GM20431 (cell line): ENCODE data around the gene HLA-DPB1.
"Not testable (repeated sequence)": the region's sequence is repeated elsewhere in the genome, so short reads cannot be mapped to it uniquely, and the experiment has no call there.

Experiments
- in situ Hi-C: fragments of 300-500 bp; cut with MseI, MboI; formaldehyde crosslinking; loops from one replicate; pipeline ENCODE4 v1.15.0; 2020; ENCODE audit warnings: low sequenced_read_pairs; ENCODE audit not compliant: unreplicated experiment

Gene HLA-DPB1

DNA sequence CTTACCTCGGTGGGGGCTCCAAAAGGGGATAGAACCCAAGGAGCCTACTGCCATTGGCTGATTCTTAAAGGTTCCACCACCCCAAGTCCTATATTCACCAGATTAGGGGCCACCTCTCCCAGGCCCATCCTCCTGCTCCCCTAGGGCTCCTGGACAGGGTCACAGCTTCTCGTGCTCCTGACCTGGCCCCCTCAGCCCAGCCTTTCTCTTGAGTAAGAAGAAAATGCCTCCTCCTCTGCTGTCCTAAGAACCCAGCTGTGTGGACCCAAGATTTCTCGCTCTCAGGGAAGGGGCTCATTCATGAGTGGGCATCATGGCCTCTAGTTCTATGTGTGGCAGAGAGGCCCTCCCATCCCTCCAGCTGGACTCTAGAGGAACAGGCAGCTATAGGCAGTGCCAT lies 16.6 kb downstream of the HLA-DPB1 start:
- in situ Hi-C loops: no loop called here

DNA sequence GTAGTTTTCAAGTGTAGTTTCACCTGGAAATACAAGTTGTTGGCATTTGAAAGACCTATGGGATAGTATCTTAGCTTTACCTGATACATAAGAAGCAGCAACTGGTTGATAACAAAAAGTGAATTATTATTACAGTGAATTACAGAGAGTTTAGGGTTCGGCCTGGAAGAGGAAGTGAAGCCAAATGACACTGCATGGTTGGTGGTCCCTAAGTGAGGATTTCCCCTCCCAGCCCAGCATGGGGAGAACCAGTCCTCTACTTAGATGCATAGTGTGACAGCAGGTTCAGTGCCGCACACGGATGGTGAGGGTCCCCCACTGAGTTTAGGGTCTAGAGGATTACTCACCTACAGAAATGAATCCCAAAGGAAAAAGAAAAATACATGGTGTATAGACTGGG lies 18.1 kb downstream of the HLA-DPB1 start:
- in situ Hi-C loops: no loop called here

DNA sequence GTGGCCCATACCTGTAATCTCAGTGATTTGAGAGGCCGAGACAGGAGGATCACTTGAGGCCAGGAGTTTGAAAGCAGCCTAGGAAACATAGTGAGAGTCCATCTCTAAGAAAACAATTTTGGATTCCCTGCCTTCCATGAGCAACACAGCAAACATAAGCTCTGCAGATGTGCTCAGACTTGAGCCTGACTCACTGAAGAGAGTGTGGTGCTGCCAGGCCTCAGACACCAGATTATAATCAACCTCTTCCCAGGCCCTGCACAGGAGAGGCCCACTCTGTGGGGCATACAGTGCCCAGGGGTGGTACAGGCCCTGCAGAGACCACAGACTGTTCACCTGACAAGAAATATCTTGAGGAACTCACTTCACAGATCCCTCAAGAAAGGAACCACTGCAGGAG lies 19.9 kb downstream of the HLA-DPB1 start:
- in situ Hi-C loops: no loop called here

DNA sequence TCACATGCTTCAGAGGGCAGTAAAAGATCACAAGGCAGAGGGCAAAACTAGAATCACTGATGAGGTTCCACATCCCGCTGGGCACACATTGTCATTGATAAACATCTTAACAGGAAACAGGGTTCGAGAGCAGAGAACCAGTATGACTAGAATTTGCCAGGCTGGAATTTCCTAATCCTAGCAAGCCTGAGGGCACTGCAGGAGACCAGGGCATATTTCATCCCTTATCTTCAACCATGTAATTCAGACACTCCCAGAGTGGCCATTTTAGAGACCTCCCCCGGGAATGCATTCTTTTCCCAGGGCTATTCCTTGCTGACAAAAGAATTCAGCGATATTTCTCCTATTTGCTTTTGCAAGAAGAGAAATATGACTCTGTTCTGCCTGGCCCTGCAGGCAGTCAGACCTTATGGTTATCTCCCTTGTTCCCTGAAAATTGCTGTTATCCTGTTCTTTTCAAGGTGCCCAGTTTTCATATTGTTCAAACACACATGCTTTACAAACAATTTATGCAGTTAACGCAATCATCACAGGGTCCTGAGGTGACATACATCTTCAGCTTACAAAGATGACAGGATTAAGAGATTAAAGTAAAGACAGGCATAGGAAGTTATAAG lies 25.4 kb downstream of the HLA-DPB1 start:
- in situ Hi-C loops: not testable (repeated sequence)

DNA sequence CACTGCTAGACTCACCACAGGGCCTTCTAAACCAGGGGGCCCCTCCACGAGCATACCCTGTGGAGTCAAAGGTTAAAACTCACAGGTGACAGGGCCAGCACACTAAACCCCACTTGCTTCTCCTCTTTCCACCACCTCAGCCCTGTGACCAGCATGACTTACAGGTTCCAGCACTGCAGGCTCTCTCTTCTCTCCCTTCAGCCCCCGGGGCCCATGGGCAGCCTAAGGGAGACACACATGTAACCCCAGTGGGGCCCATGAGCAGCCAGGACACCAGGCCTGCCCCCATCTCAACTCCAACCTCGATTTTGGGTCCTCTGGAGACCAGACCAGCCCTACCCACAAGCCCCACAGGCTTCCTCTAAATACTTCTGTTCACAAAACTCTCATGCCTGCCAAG lies 28.0 kb downstream of the HLA-DPB1 start:
- in situ Hi-C loops: no loop called here

DNA sequence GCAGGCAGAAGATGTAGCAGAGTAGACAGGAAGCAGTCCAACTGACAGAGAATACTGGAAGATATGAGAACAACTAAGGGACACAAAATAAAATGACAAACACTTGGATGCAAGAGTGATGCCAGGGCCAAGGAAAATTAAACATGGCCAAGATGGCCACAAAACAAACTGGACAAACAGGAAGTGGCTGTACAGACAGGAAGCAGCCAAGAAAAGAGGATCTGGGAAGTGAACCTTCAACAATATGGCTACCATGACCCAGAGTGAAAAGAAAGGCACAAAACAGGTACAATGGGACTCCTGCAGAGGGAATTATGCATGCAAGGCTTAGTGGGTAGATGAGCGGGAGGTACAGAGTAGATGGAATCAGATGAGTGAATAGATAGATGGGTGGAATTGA lies 29.1 kb downstream of the HLA-DPB1 start:
- in situ Hi-C loops: no loop called here

DNA sequence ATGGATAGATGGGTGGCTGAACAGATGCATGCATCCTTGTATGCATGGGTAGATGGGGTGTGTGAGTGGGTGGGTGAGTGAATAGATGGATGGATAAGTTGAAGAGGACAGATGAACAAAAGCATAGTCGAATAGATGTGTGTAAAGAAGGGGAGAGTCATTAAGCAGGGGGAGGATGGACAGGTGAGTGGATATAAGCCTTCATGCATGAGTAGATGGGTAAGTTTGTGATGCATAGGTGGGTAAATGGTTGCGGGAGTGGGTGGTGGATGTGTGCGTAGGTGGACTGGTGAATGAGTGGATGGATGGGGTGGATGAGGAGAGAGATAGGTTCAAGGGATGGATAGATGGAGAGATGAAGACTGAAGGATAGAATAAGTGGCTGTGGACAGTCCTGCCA lies 29.6 kb downstream of the HLA-DPB1 start:
- in situ Hi-C loops: no loop called here

DNA sequence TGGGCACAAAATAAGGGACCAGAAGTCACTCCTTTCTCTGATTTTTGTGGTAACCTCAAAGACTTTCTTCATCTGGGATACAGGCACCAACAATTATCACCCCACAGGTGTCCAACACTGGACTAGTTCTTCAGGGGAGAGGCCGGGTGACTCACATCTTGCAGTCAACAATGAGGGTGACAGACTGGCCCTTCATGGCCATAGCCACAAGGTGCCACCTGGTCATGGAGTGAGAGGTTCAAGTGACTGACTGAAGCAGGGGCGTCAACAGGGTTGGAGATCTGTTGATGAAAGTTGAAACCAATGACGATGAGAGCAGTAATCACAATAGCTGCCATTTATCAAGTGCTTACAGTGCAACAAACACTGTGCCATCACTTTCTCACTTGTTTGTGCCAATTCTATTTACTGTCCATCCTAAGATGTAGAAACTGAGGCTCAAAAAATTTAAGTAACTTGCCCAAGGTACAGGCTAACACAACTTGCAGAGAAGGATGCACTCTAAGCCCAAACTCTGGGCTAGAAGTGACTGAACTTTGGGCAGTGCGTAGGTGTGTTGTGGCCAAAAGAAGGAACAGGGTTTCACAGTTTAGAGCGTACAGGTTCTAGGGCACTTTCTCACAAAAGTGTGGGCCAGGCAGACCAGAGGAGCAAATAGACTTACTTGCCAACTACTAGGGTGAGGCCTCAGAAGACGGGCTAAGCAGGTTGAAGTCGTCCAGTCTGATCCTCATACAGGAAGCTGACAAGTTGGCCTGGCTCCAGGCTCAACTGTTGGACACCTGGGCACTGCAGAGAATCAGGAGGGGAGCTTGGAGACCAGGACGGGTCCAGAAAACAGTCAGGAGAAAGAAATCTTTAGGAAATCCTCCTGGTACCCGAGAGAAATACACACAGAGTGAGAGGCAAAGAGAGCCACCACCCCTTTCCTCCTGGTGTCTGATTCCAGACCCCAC lies 30.4 kb downstream of the HLA-DPB1 start:
- in situ Hi-C loops: no loop called here

DNA sequence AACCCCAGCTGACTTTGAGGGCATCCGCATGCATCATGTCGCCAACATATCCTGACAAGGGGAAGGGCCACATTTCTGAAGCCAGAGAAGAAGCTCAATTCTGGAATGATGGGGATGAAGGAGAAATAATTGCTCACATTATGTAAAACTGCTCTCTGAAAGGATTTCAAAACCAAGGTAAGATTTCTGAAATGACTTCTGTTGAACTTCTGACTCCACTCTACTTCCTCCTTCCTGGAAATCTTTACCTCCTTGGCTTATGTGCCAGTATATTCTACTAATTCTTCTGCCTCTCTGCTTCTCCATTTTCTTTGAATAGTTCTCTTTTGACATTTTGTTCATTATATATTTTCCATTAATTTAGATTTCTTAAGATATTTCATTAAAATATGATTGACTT lies 31.9 kb downstream of the HLA-DPB1 start:
- in situ Hi-C loops: no loop called here

DNA sequence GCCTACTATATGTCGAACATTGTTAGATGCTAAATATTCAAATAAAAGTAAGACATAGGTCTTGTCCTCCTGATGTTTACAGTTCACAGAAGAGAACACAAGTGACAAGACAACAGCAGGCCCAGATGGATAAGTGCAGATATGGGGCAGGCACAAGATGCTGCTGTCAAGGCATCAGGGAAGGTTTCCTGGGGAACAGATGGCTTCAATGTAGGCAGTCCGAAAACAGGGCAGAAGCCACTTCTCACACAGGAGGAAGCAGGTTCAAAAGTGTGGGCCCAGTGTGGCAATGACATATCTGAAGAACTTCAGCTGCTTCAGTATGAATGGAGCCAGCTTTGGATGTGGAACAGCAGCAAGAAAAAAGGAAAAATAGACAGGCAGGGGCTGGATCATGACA lies 32.5 kb downstream of the HLA-DPB1 start:
- in situ Hi-C loops: no loop called here

DNA sequence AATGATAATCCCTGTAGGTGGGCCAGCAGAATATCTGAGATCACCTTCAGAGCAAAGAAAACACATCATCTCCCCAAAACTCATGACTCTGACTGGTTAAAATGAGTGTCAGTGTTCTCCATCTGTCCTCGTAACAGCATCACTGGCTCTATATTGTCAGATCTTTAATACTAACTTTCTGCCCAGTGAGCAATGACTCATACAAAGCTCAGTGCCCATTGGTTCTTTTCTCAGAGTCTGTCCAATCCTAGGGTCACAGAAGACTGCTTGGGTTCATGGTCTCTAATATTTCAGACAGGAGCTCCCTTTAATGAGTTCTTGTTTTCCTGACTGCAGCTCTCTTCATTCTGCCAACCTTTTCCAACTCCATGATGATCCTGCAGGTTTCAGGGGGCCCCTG lies 36.4 kb downstream of the HLA-DPB1 start:
- in situ Hi-C loops: no loop called here

DNA sequence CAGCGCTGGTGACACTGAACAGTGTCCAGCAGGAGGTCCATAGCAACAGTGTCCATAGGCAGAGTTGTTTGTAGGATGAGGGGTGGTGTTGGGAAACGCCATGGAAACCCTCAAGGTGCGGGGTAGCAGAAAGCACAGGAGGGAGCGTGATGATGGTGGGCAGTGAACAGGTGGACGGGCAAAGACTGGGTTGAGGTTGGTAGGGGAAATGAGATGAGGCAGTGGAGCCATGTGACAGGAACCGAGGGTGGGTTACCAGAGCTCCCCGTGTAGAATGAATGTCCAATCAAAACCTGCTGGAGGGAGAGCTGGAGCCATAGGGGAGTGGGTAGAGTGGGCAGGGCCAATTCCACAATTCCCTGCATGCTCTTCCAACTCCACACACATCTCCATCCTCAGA lies 38.0 kb downstream of the HLA-DPB1 start:
- in situ Hi-C loops: no loop called here

DNA sequence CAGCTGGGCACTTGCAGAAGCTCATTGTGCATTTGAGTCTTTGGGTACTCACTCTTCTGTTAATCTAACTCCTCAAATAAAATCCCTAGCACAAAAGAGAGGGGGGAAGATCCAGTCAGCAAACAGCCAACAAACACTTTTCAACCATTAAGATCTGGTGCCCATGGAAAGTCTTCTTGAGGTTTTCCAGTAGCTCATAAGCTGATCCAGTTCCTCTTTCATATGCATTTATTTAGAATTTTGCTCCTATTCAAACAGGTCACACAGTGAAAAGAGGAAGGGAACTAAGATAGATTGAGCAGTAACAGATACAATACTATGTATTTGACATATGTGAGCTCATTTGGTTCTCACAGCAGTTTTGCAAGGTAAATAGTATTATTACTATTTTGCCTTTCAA lies 38.6 kb downstream of the HLA-DPB1 start:
- in situ Hi-C loops: no loop called here

DNA sequence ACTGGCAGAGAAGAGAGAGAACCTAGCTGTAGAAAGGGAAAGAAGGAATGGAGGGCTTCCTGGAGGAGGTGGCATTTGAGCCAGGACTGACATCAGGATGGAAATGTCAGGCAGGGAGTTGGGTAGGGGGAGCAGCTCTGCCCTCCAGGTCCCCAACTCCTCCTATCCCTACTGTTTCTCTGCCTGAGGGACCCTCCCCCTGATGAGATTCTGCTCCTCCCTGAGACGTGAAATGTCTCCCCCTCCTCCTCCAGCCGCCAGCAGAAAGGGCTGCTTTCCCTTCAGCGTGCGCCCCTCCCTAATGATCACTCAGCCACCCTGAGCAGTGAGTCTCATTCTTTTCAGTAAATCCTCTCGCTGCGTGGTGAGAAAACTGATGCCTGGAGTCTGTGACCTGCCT lies 40.6 kb downstream of the HLA-DPB1 start:
- in situ Hi-C loops: no loop called here

DNA sequence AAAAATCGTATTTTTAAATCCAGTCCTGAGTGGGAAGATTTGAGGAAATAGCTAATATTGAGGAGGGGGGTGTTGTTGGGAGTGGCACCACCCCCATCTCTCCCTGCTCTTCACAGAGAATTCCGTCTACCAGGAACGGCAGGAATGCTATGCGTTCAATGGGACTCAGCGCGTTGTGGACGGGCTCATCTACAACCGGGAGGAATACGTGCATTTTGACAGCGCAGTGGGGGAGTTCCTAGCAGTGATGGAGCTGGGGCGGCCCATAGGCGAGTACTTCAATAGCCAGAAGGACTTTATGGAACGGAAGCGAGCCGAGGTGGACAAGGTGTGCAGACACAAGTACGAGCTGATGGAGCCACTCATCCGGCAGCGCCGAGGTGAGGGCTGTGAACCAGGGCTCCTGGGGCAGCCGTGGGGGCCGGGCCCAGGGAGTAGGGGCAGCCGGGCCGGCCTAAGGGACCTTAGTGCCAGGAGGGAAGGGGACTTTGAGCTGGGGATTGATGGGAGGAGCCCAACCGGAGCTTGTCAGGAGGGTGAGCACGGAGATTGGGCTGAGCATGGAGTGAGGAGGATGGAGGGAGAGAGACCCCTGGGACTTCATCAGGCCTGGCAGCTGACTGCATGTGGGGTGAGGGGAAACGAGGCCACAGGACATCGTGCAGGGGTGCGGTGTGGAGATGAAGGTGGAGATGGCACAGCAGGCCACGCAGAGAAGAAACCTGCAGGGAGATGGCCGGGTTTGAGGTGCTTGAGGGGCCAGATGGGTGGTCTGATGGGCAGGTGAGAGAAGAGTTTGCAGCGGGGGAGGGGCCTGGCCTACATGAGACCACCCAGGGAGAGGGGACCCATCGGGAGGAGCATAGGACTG lies 41.3 kb downstream of the HLA-DPB1 start:
- in situ Hi-C loops: no loop called here

DNA sequence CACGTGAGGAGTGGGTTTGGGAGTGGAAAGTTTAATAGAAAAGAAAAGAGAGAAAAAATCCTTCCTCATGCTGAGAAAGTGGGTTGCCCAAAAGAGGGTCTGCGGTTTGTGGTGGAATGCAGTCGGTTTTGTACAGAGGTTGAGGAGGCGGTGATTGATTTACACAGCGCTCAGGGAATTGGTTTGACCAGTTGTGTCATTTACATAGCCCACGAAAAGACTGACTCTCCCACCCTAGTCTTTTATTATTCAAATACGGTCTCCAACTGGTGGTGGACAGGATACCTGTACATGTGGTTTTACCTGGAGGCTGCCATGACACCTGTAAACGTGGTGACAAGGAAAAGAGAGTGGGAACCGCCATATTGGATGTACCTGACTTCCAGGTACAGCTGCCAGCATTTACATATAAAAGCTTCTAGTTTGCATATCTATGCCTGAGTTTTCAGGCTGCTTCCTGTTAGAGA lies 42.1 kb downstream of the HLA-DPB1 start:
- in situ Hi-C loops: no loop called here

DNA sequence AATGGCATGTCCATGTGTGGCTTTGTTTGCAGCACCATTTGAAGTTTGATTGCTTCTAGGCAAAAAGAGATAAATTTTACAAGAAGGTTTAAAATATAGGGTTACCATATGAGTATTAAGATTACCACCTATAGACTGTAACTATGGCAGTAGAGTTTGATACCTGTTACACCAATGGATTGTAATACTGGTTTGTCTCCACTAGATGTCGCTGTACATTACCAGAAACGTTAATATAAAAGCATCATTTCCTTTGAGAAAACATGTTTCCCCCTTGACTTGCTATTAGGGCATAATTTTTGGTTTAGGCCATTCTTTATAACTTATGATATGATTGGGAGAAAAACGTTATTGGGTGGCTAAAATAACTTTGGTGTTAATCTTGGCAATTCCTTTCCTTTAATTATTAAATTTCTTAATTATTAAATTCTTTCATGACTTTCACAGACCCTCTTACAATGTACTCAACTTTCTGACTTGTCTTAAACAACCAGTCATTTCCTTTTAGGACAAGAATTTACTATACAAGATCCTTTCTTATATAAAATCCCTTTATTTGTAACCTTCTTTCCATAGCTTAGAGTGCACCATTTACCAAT lies 42.8 kb downstream of the HLA-DPB1 start:
- in situ Hi-C loops: no loop called here

DNA sequence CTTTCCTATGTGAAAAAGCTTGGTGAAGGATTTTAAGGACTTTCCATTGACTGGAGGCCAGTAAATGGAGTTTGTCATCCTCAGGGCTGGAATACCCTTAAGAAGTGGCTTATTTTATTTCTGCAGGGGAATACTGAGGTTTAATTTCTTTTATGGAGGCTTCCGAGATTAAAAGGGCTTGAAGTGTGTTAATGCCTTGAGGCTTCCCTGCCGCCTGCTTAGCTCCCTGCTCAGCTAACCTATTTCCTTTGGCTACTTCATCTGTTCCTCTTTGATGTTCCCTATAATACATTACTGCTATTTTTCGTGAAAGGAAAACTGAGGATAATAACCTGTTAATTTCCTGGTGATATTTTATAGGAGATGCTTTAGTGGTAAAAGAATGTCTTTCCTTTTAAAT lies 44.2 kb downstream of the HLA-DPB1 start:
- in situ Hi-C loops: no loop called here

DNA sequence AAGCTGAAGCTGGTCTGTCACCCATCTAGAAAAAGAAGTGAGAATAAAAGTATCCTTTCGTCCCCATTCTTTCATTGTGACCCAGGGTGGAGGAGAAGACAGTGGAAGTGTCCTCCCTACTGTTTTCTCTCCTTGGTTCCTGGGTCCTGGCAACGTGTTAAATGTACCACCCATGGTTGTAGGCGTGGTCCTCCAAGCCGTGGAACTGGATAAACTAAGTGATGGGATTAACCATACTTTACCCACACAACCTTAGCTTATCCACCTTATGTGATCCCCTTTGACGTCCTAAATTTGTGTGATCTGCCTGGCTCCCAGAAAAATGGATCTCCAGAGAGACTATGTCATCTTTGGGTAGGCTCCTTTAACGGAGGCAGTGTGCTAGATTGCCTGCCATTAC lies 47.4 kb downstream of the HLA-DPB1 start:
- in situ Hi-C loops: no loop called here
